ENCODE measurements around the gene YEATS4. TPM values are rescaled to one million over a fixed set of nuclear protein-coding genes. Genes with fewer than 3 reads are reported as not detected.

The YEATS4 gene
- total RNA-seq, 2 donors from 2014 or later: 16.4 to 18.2 TPM

DNA sequence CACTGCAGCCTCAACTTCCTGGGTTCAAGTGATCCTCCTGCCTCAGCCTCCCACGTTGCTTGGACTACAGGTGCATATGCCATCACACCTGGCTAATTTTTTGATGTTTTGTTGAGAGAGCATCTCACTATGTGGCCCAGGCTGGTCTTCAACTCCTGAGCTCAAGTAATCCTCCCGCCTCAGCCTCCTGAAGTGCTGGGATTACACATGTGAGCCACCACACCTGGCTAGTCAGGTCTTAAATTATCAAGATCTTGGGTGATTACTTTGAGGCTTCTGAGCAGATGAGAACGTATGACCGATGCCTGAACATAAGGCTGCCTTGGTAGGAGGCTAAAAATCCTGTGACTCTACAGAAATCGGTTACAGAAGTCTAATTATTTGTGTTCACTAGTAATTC, 57.7 kb downstream of the YEATS4 start:
- Histone ChIP-seq H3K4me1 (no peaks in the 10 kb centered on the region), H3K27me3 (no peaks in the 10 kb centered on the region), H3K27ac (no peak overlapping the region), H3K9me3 (no peaks in the 10 kb centered on the region), H3K4me3 (no peak overlapping the region), H3K9ac (ENCODE audit: low read depth in 2 of 2, low read length in 2 of 2) (no peak overlapping the region), H3K36me3 (no peaks in the 10 kb centered on the region)
- TF ChIP-seq, protein P1, sequence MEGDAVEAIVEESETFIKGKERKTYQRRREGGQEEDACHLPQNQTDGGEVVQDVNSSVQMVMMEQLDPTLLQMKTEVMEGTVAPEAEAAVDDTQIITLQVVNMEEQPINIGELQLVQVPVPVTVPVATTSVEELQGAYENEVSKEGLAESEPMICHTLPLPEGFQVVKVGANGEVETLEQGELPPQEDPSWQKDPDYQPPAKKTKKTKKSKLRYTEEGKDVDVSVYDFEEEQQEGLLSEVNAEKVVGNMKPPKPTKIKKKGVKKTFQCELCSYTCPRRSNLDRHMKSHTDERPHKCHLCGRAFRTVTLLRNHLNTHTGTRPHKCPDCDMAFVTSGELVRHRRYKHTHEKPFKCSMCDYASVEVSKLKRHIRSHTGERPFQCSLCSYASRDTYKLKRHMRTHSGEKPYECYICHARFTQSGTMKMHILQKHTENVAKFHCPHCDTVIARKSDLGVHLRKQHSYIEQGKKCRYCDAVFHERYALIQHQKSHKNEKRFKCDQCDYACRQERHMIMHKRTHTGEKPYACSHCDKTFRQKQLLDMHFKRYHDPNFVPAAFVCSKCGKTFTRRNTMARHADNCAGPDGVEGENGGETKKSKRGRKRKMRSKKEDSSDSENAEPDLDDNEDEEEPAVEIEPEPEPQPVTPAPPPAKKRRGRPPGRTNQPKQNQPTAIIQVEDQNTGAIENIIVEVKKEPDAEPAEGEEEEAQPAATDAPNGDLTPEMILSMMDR (IDR thresholded peaks at IDR 0.05): no peak
- DNase-seq: no peak
- intact Hi-C loops (cut with DNase I): no loop called here

DNA sequence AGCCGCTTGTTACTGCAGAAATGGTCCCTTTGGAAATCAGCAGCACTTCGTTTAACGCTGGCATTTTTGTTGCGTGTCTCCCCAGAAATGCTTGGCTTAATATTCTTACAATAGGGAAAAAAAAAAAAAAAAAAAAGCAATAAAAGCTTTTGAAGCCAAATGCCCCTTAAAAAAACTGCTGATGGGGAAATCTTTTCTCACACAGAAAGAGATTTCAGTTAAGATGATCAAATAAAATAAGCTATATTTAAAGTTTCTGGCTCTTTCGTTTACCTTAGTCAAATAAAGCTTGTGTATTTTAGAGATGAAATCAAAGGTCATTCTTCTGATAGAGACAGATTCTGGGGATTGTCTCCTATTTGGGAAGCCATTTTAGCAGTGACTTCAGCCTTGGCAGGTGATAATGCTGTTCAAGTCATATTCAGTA, 58.2 kb downstream of the YEATS4 start:
- TF ChIP-seq, protein P1 (IDR thresholded peaks at IDR 0.05): no peak
- no peak for DNase-seq
- H3K4me1 ChIP-seq: no peaks in the 10 kb centered on the region
- no peak overlapping the region for H3K9ac ChIP-seq (ENCODE audit: low read depth in 2 of 2, low read length in 2 of 2)
- no peaks in the 10 kb centered on the region for H3K36me3 ChIP-seq
- no peaks in the 10 kb centered on the region for H3K9me3 ChIP-seq
- no peak overlapping the region for H3K27ac ChIP-seq
- intact Hi-C loops (cut with DNase I): no loop called here
- H3K27me3 ChIP-seq: no peaks in the 10 kb centered on the region
- H3K4me3 ChIP-seq: no peak overlapping the region

DNA sequence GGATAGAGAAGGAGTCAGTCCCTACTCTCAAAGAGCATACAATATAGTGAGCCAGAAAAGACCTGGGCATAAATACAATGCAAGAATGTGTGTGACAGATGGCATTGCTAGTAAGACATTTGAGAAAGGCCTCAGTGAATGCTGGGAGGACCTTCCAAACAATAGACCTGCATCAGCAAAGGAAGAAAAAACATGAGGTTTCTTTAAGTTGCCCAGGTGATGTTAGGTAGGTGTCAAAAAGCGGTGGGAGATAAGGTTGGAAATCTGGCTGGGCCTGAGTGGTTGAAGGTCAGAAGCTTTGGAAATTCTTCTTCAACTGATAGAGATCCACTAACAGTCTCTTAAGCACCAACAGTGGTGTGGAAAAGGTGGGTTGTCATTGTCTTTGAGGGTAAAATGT, 60.2 kb downstream of the YEATS4 start:
- no peak for DNase-seq
- no peak overlapping the region for H3K9ac ChIP-seq (ENCODE audit: low read depth in 2 of 2, low read length in 2 of 2)
- H3K27me3 ChIP-seq: no peaks in the 10 kb centered on the region
- TF ChIP-seq, protein P1 (IDR thresholded peaks at IDR 0.05): no peak
- intact Hi-C loops (cut with DNase I): no loop called here
- no peaks in the 10 kb centered on the region for H3K9me3 ChIP-seq
- no peak overlapping the region for H3K4me3 ChIP-seq
- H3K4me1 ChIP-seq: no peaks in the 10 kb centered on the region
- no peak overlapping the region for H3K27ac ChIP-seq
- H3K36me3 ChIP-seq: no peaks in the 10 kb centered on the region

DNA sequence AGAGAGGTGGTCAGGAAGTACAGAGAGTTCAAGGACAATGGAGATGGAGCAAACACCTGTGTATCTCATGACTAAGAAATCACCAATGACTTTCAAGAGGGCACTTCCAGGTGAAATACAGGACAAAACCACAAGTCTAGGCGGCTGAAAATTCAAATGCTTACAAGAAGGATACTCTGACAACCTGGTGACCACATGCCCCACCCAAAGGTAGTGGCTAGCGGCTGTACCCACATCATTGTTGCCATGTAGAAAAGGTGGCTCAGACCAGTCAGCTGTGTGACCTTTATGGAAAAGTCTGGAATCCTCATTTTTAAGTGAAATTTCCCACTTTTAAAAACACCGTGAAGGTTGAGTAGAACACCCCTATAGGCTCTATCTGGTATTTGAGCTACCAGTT, 62.0 kb downstream of the YEATS4 start:
- Histone ChIP-seq H3K4me3 (no peak overlapping the region), H3K9me3 (no peaks in the 10 kb centered on the region), H3K36me3 (no peaks in the 10 kb centered on the region), H3K9ac (ENCODE audit: low read depth in 2 of 2, low read length in 2 of 2) (no peak overlapping the region), H3K4me1 (no peaks in the 10 kb centered on the region), H3K27ac (no peak overlapping the region), H3K27me3 (no peaks in the 10 kb centered on the region)
- no peak for DNase-seq
- TF ChIP-seq, protein P1 (IDR thresholded peaks at IDR 0.05): no peak
- intact Hi-C loops (cut with DNase I): no loop called here

DNA sequence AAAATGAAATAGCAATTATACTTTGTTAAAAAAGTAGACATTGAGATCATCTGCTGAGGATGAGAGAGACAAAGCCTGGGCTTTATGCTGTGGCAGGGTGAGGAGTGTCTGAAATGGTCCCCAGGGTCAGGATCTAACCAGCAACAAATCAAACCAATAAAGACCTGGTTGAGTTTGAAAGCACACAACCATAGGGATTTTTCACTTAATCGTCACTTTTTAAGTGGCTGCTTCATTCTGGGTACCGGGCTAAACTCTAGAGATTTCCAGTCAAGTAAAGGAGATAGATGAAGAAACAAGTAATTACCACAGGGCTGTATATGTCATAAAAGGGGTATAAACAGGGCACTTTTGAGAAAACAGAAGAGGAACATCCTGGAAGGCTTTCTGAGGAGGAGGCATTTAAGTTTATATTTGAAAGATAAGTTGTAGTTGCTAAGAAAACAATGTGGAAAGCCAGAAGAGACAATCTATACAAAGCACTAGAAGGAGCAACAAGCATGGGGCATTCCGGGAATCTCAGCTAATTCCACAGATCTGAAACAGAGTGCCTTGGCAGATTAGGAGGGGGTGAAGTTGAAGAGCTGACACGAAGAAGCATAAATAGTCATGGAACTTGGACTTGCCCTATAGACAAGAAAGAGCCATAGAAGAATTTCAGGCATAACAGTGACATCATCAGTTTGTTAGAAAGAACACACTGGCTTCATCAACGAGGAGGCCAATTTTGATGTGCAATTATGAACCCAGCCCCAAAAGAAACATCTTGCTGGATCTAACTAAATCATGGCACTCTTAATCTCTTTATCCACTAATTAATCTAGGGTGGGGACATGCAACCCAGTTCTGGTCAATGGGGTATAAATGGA, 63.7 kb downstream of the YEATS4 start:
- no peaks in the 10 kb centered on the region for H3K4me1 ChIP-seq
- no peaks in the 10 kb centered on the region for H3K36me3 ChIP-seq
- intact Hi-C loops (cut with DNase I): no loop called here
- H3K27me3 ChIP-seq: no peaks in the 10 kb centered on the region
- H3K9ac ChIP-seq (ENCODE audit: low read depth in 2 of 2, low read length in 2 of 2): no peak overlapping the region
- no peak for DNase-seq
- no peaks in the 10 kb centered on the region for H3K9me3 ChIP-seq
- no peak overlapping the region for H3K27ac ChIP-seq
- TF ChIP-seq, protein P1 (IDR thresholded peaks at IDR 0.05): no peak
- H3K4me3 ChIP-seq: no peak overlapping the region
